Measurements from ENCODE around the gene TNIK.

DNA sequence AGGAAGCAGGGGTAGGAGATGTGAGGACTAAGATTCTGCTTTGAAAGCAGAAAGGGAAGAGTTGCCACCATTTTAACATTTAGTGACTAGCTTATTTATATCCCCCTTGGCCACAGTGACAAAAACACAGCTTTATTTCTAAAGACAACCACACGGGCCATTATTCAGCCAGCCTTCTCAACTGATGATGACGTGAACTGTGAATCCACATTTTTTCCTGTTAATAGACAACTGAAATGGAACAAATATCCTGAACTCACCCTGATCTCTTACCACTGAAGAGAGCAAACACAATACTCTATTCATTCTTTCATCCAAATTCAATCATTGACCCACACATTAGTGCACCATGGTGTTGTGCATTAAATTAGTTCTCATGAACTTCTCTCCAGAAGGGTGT lies 145.1 kb downstream of the TNIK start:
- TF ChIP-seq, protein P1, sequence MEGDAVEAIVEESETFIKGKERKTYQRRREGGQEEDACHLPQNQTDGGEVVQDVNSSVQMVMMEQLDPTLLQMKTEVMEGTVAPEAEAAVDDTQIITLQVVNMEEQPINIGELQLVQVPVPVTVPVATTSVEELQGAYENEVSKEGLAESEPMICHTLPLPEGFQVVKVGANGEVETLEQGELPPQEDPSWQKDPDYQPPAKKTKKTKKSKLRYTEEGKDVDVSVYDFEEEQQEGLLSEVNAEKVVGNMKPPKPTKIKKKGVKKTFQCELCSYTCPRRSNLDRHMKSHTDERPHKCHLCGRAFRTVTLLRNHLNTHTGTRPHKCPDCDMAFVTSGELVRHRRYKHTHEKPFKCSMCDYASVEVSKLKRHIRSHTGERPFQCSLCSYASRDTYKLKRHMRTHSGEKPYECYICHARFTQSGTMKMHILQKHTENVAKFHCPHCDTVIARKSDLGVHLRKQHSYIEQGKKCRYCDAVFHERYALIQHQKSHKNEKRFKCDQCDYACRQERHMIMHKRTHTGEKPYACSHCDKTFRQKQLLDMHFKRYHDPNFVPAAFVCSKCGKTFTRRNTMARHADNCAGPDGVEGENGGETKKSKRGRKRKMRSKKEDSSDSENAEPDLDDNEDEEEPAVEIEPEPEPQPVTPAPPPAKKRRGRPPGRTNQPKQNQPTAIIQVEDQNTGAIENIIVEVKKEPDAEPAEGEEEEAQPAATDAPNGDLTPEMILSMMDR (IDR thresholded peaks at IDR 0.05), result no peak
- no peak for TF ChIP-seq ZFX (IDR thresholded peaks at IDR 0.05; ENCODE audit: borderline replicate concordance)
